Amniotic epithelial cell (primary cell): ENCODE data around the gene CLEC3A.
"Not testable (repeated sequence)": the region's sequence is repeated elsewhere in the genome, so short reads cannot be mapped to it uniquely, and the experiment has no call there.

Source experiments
- DNase-seq: peaks from one replicate; pipeline ENCODE4 v3.0.0-alpha.2; 2010; ENCODE audit warnings: low read depth

CLEC3A gene, protein sequence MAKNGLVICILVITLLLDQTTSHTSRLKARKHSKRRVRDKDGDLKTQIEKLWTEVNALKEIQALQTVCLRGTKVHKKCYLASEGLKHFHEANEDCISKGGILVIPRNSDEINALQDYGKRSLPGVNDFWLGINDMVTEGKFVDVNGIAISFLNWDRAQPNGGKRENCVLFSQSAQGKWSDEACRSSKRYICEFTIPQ

DNA sequence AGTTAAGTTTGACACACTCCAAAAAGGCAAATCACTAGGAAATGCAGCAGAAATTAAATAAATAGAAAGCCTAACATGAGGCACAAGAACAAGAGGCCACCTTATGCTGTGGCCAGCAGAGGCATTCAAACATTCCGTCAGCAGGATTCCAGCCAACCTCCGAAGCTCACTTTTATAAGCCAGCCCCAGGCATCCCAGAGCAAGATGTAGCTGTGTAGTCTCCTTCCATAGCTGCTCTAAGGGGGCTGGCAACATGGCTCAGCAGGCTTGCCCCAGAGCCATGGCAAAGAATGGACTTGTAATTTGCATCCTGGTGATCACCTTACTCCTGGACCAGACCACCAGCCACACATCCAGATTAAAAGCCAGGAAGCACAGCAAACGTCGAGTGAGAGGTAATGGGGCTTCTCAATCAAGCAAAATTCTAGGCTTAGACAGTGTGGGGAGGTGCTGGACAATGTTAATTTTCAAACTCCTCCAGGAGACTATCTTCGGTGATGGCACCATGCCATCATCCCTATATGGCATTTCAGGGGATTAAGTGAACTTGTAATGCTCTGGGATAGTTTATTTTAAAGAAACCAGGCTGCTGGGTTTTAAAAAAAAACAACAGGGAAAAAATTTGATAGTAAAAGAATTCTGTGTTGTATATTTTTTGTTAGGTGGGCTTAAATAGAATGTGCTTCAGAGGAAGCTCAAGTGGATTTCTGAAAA lies at the start of gene CLEC3A:
Gene CLEC3A, plus strand, starts transcription at position 202 of the 714 bp plus-strand sequence. Its CDS starts 79 bp downstream, at position 281.
- DNase-seq, result no peak

DNA sequence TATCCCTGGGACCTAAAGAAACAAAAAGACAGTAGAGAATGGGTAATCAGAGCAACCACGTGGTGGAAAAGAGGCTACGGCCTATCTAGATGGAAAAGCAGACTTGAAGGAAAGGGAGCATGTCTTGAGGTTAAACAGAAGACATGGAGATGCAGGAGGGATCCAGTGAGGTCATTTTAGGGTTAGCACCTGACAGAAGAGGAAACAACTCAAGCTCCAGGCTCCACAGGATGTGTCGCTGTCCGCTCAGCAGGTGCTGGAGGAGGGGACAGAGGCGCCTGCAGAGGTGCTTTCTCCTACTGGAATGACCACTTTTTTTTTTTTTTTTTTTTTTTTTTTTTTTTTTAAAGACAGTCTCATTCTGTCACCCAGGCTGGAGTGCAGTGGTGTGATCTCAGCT lies 47.5 kb upstream of the CLEC3A start:
- DNase-seq, result peak; percentile 29

- DNase-seq, result no peak
Observed at GRCh38 chr16:77975942-77976341, 46.4 kb upstream of the CLEC3A start.

DNA sequence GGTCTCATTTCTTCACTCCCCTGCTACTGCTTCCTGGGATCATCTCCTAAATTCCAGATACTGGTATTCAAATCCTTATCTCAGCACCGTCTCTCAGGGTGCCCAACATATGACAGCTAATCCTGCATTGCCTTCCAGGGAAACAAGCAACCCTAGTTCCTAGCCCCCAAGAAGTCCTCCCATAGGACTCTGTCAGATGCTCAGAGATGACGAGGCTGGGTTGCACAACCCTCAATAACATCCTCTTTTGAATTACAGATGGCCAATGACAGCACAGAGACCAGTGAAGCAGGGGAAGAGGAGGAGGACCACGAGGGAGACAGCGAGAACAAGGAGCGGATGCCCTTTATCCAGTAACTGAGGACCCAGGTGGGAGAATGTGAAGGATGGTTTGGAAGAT lies 45.0 kb upstream of the CLEC3A start:
- no peak for DNase-seq

DNA sequence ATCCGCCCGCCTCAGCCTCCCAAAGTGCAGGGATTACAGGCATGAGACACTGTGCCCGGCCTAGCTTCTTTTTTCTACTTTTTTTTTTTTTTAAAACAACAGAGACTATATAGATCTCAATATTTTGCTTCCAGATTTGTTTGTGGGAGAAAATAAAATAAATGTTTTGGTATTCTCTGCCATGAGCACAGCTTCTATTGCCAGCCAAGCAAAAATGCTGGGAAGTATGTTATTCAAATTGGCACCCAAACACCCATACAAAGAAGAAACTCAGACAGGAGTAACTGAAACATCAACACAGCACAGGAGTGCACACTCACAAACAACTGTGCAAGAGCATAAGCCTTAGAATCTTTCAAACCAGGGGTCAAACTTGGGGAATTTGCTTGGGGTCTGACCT lies 37.2 kb upstream of the CLEC3A start:
- no peak for DNase-seq

DNA sequence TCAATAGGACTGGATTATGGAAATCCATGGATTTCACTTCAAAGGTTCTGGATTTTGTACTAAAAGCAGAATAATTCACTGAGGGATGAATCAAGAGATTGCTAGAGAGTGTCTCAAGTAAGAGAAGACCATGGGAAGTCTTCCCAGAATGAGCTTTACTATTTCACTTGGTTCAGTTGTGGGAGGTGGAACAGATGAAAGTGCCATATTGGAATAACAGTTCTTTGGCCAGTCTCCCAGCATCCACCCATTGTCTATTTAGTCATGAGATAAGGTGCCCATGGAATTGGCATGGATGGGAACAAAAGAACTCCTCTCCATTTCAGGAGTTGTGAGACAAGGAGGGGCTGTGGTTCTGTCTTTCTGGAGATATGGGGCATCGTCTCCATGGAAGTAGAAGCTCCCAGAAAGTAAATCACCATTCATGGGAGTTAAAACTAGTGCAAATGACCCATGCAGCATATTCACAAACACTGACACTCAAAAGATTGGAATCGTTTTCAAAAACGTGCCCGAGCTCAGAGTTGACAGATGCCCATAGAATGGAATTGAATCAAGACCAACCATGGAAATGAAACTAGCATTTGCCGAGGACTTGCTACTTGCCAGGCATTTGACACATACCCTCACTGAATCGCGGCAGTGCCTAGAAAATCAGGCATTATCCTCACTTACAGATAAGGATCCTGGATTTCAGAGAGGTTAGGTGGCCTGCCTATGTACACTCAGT lies 36.2 kb upstream of the CLEC3A start:
- no peak for DNase-seq

- DNase-seq, result no peak
Observed at GRCh38 chr16:77987810-77988209, 34.5 kb upstream of the CLEC3A start.

DNA sequence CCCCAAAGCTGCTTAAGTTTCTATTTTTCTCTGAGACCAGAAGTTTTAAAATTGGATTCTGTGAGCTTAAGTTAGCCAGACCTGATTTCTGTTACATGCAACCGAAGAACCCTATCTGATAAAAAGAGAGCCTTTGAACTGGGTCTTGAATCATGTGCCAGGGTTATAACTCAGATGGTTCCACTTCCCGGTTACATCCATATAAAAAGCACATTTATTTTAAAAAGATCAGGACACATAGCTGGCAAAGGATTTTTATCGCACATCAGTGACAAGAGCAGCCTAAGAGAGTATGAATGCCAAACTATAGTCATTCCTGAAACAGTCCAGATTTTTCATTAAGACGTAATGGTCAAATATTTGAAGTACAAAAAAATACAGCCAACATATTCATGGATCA lies 32.5 kb upstream of the CLEC3A start:
- no peak for DNase-seq

GRCh38 chr16:77991701-77992100 lies 30.6 kb upstream of the CLEC3A start:
- DNase-seq, result no peak

DNA sequence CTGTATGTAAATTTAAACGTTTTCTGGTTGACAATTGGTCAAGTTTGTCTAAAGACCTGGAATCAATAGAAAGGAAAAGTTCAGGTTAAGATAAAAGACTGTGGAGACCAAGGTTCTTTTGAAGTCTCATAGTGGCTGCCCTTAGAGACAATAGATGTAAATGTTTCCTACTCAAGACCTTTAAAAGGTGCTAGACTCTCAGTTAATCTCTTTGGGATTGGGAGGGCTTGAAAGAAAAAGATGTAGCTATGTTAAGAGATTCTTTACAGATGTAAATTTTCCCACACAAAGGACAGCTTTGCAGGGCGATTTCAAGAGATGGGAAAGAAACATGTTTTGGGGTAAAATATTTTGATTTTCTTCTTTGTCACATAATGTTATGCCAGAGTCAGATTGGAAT lies 30.0 kb upstream of the CLEC3A start:
- not testable (repeated sequence) for DNase-seq

- peak; percentile 72 for DNase-seq
Observed at GRCh38 chr16:77993111-77993985, 29.0 kb upstream of the CLEC3A start.

- no peak for DNase-seq
Observed at GRCh38 chr16:77995843-77996455, 26.4 kb upstream of the CLEC3A start.

DNA sequence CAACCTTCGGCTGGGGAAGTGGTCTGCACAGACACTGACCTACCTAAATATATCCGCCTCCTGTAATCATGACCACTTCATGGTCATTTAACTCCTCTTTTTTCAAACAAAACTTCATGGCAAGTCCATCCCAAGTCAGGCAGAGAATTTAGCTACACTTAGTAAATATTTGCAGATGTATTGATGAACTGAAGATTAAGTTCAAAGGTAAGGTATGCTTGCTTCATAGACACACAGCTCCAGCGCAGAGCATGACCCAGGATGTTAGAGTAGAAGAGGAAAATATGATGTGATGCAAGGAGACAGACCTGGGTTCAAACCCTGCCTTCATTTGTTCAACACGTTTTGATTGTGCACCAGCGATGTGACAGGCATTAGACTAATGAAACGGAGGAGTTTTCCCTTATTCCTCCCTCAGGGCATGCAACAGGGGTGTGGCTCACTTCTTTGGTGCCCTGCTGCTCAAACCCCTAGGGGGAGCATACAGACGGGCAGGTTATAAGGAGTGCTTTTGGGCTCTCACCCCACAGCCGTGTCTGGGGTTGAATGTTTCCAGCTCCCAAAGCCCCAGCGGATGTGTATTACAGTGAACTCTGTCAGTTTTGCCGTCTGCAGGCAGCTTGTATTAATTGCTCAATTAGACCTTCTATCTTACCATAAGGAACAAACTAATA lies 23.9 kb upstream of the CLEC3A start:
- no peak for DNase-seq

- DNase-seq, result peak; percentile 10
Observed at GRCh38 chr16:78001451-78002025, 20.8 kb upstream of the CLEC3A start.

- peak; percentile 84 for DNase-seq
Observed at GRCh38 chr16:78002915-78003538, 19.3 kb upstream of the CLEC3A start.

GRCh38 chr16:78004517-78004916 lies 17.8 kb upstream of the CLEC3A start:
- DNase-seq, result no peak

GRCh38 chr16:78005881-78006280 lies 16.5 kb upstream of the CLEC3A start:
- DNase-seq, result no peak

- DNase-seq, result no peak
Observed at GRCh38 chr16:78007121-78007520, 15.2 kb upstream of the CLEC3A start.

DNA sequence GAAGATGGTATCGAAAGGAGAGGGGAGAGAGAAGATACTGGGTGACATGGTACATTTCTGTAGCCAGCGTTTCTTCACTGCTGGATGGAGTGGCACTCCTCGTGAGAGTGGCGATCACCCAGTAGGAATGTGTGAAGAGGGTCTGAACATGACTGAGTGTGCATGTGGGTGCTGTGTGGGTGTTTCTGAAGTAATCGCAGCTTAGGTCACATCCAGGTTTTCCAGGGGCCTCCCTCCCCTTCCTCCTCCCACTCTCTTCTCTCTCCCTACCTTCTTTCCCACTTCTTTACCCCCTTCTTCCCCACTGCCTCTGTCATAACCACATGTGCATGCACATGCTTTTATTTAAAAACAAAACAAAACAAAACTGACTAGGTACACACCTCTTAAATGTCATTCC lies 1.8 kb downstream of the CLEC3A start:
- no peak for DNase-seq

DNA sequence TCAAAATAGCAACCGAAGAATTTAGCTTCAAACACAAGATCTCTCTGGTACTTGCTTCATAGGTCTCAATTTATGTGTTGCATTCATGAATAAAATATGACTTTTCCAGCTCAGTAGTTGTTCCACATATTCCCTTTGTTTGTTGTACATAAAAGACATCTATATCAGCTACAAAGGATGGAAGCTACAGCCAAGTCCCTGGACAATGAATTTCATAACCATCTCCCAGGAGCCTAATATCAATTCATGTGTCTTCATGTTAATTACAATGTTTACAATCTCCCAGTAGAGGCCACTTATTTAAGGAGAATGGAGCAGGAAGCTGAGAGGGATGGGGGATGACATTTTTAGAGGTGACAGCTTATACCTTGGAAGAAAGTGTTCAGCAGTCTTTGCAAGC lies 3.3 kb downstream of the CLEC3A start:
- no peak for DNase-seq
